ENCODE data around the gene RRBP1.
"Not testable (repeated sequence)": the region's sequence is repeated elsewhere in the genome, so short reads cannot be mapped to it uniquely, and the experiment has no call there.

The RRBP1 gene

DNA sequence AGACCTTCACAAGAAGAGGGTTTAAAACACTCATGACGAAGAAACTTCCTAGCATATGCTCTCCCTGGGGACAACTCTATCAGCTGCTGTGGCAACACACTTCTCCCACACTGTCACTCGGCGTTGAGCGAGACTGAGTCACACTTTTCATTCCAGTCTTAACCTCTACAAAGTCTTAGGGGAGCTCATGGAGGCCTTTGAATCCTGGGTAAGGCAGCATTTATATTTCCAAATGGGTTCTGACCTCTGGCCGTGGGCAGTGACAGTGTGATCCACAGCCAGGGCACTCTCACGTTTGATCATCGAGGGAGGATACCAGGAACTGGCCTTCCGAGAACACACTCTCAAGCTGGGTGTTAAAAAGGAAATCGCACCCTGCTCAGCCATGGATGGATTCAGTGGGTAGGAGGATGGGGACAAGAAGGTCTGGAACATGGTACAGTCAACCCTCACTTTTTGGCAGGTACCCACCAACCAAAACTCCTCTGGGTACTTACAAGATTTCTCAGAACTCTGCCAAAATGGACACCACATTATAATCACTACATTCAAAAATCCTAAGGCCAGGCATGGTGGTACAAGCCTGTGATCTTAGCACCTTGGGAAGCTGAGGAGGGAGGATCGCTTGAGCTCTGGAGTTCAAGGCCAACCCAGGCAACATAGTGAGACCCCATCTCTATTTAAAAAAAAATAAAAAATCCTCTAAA is 19.6 kb downstream of the RRBP1 start:
- no peak overlapping the region for H3K27ac ChIP-seq (ENCODE audit: low read length)
- H3K9me3 ChIP-seq (ENCODE audit: control insufficient read depth, insufficient read depth, low read length): no peaks in the 10 kb centered on the region
- H3K27me3 ChIP-seq (ENCODE audit: control insufficient read depth, insufficient read depth, low read length): no peaks in the 10 kb centered on the region
- DNase-seq (ENCODE audit: low read depth, low spot score): no peak
- no CpG with 5 or more reads among the region's 10 CpGs for WGBS (ENCODE audit: insufficient coverage, insufficient read length)
- peaks cover 3% of the 10 kb centered on the region for H3K4me1 ChIP-seq (ENCODE audit: control insufficient read depth, insufficient read depth, low read length)
- H3K4me3 ChIP-seq (ENCODE audit: low read length): no peak overlapping the region
- peaks cover 12% of the 10 kb centered on the region for H3K36me3 ChIP-seq (ENCODE audit: control insufficient read depth, insufficient read depth, low read length)

- no peak overlapping the region for H3K27ac ChIP-seq (ENCODE audit: low read length)
- no peak overlapping the region for H3K4me3 ChIP-seq (ENCODE audit: low read length)
- H3K36me3 ChIP-seq (ENCODE audit: control insufficient read depth, insufficient read depth, low read length): peaks cover 12% of the 10 kb centered on the region
- no peaks in the 10 kb centered on the region for H3K27me3 ChIP-seq (ENCODE audit: control insufficient read depth, insufficient read depth, low read length)
- WGBS (ENCODE audit: insufficient coverage, insufficient read length): no CpG with 5 or more reads among the region's 5 CpGs
- peaks cover 3% of the 10 kb centered on the region for H3K4me1 ChIP-seq (ENCODE audit: control insufficient read depth, insufficient read depth, low read length)
- no peak for DNase-seq (ENCODE audit: low read depth, low spot score)
- no peaks in the 10 kb centered on the region for H3K9me3 ChIP-seq (ENCODE audit: control insufficient read depth, insufficient read depth, low read length)
These were observed 20.8 kb downstream of the RRBP1 start for GRCh38 chr20:17661121-17661744.

DNA sequence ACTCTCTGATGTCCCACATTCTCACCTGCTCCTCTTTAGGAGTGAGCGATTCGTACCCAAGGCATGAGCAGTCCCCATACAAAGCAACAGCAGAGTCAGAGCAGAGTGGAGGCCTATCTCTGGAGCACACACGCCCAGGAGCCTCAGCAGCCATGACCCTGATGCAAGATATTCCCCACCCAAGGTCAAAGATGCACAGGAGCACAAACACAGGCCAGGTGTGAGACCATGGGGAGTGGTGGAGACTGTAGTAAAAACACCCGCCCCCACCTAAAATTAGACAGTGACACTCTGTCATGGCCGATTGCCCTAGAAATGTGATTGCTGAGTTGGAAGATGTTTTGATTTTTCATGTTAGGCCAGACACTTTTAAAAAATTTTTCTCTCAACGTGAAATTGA is 21.4 kb downstream of the RRBP1 start:
- no peak for DNase-seq (ENCODE audit: low read depth, low spot score)
- Histone ChIP-seq H3K9me3 (ENCODE audit: control insufficient read depth, insufficient read depth, low read length) (no peaks in the 10 kb centered on the region), H3K36me3 (ENCODE audit: control insufficient read depth, insufficient read depth, low read length) (peaks cover 12% of the 10 kb centered on the region), H3K27ac (ENCODE audit: low read length) (no peak overlapping the region), H3K27me3 (ENCODE audit: control insufficient read depth, insufficient read depth, low read length) (no peaks in the 10 kb centered on the region), H3K4me1 (ENCODE audit: control insufficient read depth, insufficient read depth, low read length) (peaks cover 5% of the 10 kb centered on the region), H3K4me3 (ENCODE audit: low read length) (no peak overlapping the region)
- no CpG with 5 or more reads among the region's 6 CpGs for WGBS (ENCODE audit: insufficient coverage, insufficient read length)

DNA sequence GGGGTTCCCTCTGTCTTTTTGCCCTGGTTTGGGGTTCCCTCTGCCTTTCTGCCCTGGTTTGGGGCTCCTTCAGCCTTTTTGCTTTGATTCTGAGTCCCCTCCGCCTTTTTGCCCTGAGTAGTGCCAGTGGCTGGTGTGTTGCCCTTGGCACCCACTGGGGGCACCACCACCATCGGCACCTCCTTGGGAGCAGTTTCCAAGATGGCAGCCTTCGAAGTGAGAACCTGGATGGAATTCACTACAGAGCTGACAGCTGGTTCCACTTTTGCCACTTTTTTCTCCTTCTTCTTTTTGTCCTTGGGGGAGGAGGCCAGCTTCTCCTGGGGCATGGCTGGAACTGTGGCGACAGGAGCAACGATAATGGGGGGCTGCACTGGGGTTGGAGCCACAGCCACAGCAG is 22.2 kb downstream of the RRBP1 start:
- H3K36me3 ChIP-seq (ENCODE audit: control insufficient read depth, insufficient read depth, low read length): peaks cover 12% of the 10 kb centered on the region
- no peak for DNase-seq (ENCODE audit: low read depth, low spot score)
- H3K9me3 ChIP-seq (ENCODE audit: control insufficient read depth, insufficient read depth, low read length): no peaks in the 10 kb centered on the region
- H3K4me1 ChIP-seq (ENCODE audit: control insufficient read depth, insufficient read depth, low read length): peaks cover 8% of the 10 kb centered on the region
- no CpG with 5 or more reads among the region's 5 CpGs for WGBS (ENCODE audit: insufficient coverage, insufficient read length)
- no peaks in the 10 kb centered on the region for H3K27me3 ChIP-seq (ENCODE audit: control insufficient read depth, insufficient read depth, low read length)
- no peak overlapping the region for H3K27ac ChIP-seq (ENCODE audit: low read length)
- H3K4me3 ChIP-seq (ENCODE audit: low read length): no peak overlapping the region

DNA sequence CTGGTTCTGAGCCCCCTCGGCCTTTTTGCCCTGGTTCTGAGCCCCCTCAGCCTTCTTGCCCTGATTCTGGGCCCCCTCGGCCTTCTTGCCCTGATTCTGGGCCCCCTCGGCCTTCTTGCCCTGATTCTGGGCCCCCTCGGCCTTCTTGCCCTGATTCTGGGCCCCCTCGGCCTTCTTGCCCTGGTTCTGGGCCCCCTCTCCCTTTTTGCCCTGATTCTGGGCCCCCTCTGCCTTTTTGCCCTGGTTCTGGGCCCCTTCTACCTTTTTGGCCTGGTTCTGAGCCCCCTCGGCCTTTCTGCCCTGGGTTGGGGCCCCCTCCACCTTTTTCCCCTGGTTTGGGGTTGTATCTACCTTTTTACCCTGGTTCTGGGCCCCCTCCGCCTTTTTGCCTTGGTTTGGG is 22.7 kb downstream of the RRBP1 start:
- no CpG with 5 or more reads among the region's 7 CpGs for WGBS (ENCODE audit: insufficient coverage, insufficient read length)
- H3K4me1 ChIP-seq (ENCODE audit: control insufficient read depth, insufficient read depth, low read length): not testable (repeated sequence)
- H3K36me3 ChIP-seq (ENCODE audit: control insufficient read depth, insufficient read depth, low read length): peaks cover 12% of the 10 kb centered on the region

GRCh38 chr20:17658648-17658993 is 23.4 kb downstream of the RRBP1 start:
- Histone ChIP-seq H3K27ac (ENCODE audit: low read length) (no peak overlapping the region), H3K4me1 (ENCODE audit: control insufficient read depth, insufficient read depth, low read length) (peaks cover 5% of the 10 kb centered on the region), H3K27me3 (ENCODE audit: control insufficient read depth, insufficient read depth, low read length) (no peaks in the 10 kb centered on the region), H3K36me3 (ENCODE audit: control insufficient read depth, insufficient read depth, low read length) (peaks cover 12% of the 10 kb centered on the region), H3K9me3 (ENCODE audit: control insufficient read depth, insufficient read depth, low read length) (no peaks in the 10 kb centered on the region), H3K4me3 (ENCODE audit: low read length) (no peak overlapping the region)
- whole genome bisulfite sequencing (ENCODE audit: insufficient coverage, insufficient read length): no CpG with 5 or more reads among the region's 2 CpGs
- no peak for DNase-seq (ENCODE audit: low read depth, low spot score)

More for the DNA sequence above, 22.7 kb downstream of the RRBP1 start:
- H3K27me3 ChIP-seq (ENCODE audit: control insufficient read depth, insufficient read depth, low read length); H3K4me3 ChIP-seq (ENCODE audit: low read length); H3K27ac ChIP-seq (ENCODE audit: low read length); H3K9me3 ChIP-seq (ENCODE audit: control insufficient read depth, insufficient read depth, low read length); DNase-seq (ENCODE audit: low read depth, low spot score): not testable (repeated sequence)

DNA sequence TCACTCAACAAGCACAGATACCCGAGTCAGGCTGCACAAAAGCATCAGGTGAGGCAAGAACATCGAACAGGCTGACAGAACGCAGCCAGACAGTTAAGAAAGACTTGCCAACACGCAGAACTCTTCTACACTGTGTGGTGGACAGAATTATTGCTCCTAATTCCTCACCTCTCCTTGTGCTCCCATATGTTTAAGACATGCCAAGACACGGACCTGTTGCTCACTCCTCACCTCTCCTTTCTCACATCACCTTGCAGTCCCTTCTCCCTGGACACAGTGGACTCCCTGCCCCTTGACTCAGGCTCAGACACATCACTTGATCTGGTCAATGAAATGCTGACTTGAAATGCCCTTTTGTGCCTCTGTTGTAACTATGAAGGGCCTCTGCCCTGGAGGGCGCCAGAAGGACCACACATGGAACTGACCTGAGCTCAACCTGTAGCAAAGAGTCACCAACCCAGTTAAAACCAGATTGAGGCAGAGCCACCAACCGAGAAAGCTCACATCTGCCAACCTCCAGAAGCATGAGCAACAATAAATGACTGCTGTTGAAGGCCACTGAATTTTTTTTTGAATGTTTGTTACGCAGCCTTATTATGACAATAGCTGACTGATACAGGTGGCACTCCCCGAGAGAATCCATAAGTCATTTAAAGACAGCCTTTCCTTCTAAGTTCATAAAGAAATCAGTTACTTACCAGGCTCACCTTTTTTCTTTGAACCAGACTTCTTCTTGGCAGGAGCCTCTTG is 24.0 kb downstream of the RRBP1 start:
- Histone ChIP-seq H3K27me3 (ENCODE audit: control insufficient read depth, insufficient read depth, low read length) (no peaks in the 10 kb centered on the region), H3K4me3 (ENCODE audit: low read length) (no peak overlapping the region), H3K4me1 (ENCODE audit: control insufficient read depth, insufficient read depth, low read length) (peaks cover 5% of the 10 kb centered on the region), H3K27ac (ENCODE audit: low read length) (no peak overlapping the region), H3K9me3 (ENCODE audit: control insufficient read depth, insufficient read depth, low read length) (no peaks in the 10 kb centered on the region), H3K36me3 (ENCODE audit: control insufficient read depth, insufficient read depth, low read length) (peaks cover 12% of the 10 kb centered on the region)
- DNase-seq (ENCODE audit: low read depth, low spot score): no peak
- WGBS (ENCODE audit: insufficient coverage, insufficient read length): no CpG with 5 or more reads among the region's 9 CpGs

DNA sequence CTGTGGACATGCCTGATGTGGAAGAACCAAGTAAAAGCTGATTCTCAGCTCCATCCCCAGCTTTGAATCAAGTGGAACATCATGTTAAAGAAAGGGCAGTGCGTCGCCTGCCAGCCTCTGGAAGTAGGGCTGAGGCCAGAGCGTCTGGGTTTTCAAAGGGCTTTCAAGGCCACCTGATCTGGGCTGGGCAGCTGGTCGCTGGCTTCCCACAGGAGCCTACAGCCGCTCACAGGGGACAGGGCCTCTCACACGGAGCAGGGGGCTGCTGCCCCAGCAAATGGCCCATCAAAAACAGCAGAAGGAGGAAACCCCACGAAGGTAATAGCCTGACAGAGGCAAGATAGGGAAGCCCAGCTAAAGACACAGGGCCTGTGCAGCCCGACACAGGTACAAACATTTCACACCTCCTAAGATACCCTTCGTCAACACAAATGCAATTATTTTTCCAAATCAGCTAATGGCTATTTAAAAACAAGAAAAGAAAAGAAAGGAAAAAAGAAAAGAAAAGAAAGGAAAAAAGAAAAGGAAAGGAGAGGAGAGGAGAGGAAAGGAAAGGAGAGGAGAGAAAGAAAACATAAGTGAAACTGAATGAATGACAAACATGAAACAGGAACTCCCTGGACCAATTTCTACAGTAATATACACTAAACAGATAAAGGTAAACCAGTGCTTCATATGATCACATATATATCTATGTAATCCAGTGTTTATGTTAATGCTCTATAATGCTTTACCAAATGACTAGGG is 24.8 kb downstream of the RRBP1 start:
- DNase-seq (ENCODE audit: low read depth, low spot score): no peak
- no peaks in the 10 kb centered on the region for H3K27me3 ChIP-seq (ENCODE audit: control insufficient read depth, insufficient read depth, low read length)
- H3K4me3 ChIP-seq (ENCODE audit: low read length): no peak overlapping the region
- peaks cover 12% of the 10 kb centered on the region for H3K36me3 ChIP-seq (ENCODE audit: control insufficient read depth, insufficient read depth, low read length)
- H3K27ac ChIP-seq (ENCODE audit: low read length): no peak overlapping the region
- no peaks in the 10 kb centered on the region for H3K9me3 ChIP-seq (ENCODE audit: control insufficient read depth, insufficient read depth, low read length)
- WGBS (ENCODE audit: insufficient coverage, insufficient read length): no CpG with 5 or more reads among the region's 9 CpGs
- H3K4me1 ChIP-seq (ENCODE audit: control insufficient read depth, insufficient read depth, low read length): peaks cover 5% of the 10 kb centered on the region

GRCh38 chr20:17655865-17656479 is 26.1 kb downstream of the RRBP1 start:
- Histone ChIP-seq H3K4me1 (ENCODE audit: control insufficient read depth, insufficient read depth, low read length) (peaks cover 5% of the 10 kb centered on the region), H3K27ac (ENCODE audit: low read length) (no peak overlapping the region), H3K27me3 (ENCODE audit: control insufficient read depth, insufficient read depth, low read length) (no peaks in the 10 kb centered on the region), H3K4me3 (ENCODE audit: low read length) (no peak overlapping the region), H3K9me3 (ENCODE audit: control insufficient read depth, insufficient read depth, low read length) (no peaks in the 10 kb centered on the region), H3K36me3 (ENCODE audit: control insufficient read depth, insufficient read depth, low read length) (peaks cover 12% of the 10 kb centered on the region)
- DNase-seq (ENCODE audit: low read depth, low spot score): no peak
- WGBS (ENCODE audit: insufficient coverage, insufficient read length): no CpG with 5 or more reads among the region's 11 CpGs

DNA sequence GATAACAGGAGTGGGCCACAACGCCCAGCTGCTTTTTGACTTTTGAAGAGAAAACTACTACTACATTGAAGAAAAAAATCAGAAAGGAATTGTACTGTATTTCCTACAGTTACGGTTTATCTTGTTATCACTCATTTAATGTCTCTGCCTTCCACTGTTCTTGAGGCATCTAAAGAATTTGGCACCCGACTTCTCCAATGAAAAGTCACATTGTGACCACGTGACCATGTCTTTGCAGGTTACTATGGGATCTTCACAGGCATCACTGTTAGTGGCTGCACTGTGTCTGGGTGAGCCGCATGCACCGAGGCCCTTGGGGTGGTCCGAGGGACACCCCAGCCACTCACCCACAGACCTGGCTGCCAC is 26.8 kb downstream of the RRBP1 start:
- peaks cover 5% of the 10 kb centered on the region for H3K4me1 ChIP-seq (ENCODE audit: control insufficient read depth, insufficient read depth, low read length)
- no peak overlapping the region for H3K4me3 ChIP-seq (ENCODE audit: low read length)
- no peak overlapping the region for H3K27ac ChIP-seq (ENCODE audit: low read length)
- H3K9me3 ChIP-seq (ENCODE audit: control insufficient read depth, insufficient read depth, low read length): no peaks in the 10 kb centered on the region
- no peaks in the 10 kb centered on the region for H3K27me3 ChIP-seq (ENCODE audit: control insufficient read depth, insufficient read depth, low read length)
- WGBS (ENCODE audit: insufficient coverage, insufficient read length): no CpG with 5 or more reads among the region's 7 CpGs
- DNase-seq (ENCODE audit: low read depth, low spot score): no peak
- H3K36me3 ChIP-seq (ENCODE audit: control insufficient read depth, insufficient read depth, low read length): peaks cover 12% of the 10 kb centered on the region
